A549 (cell line): ENCODE data around the gene SMIM28. TPM values are rescaled to one million over a fixed set of nuclear protein-coding genes. Genes with fewer than 3 reads are reported as not detected.

ENCODE experiments used
- ATAC-seq, 2 experiments: fragments of 200-7000 bp in 1 of 2; fragments of >200 bp in 1 of 2; cut with Nextera tagmentation in 1 of 2; cut with Tn5 transposase in 1 of 2; 3 replicates each; pipeline versions ENCODE4 v1.8.0 to v1.9.1; 2018 to 2020; ENCODE audit warnings: mild to moderate bottlenecking in 1 of 2, moderate library complexity in 1 of 2
- CTCF ChIA-PET: fragments of 300-600 bp; sonication (Branson Sonifier 250); formaldehyde crosslinking; extraction: SDS; loops from one replicate; lab custom pipeline; 2021; ENCODE audit warnings: antibody characterized with exemption, inconsistent platforms; lab: Yijun Ruan, JAX
- POLR2A ChIA-PET: fragments of 350-600 bp; formaldehyde crosslinking; extraction: SDS; loops from one replicate; lab custom pipeline; 2021; ENCODE audit warnings: antibody characterized with exemption, inconsistent platforms; lab: Yijun Ruan, JAX
- DNase-seq, 2 experiments: peaks; one replicate each; pipeline versions ENCODE4 v3.0.0 to v3.0.0-alpha.2; 2011 to 2016; ENCODE audit warnings: low read depth in 1 of 2, low spot score in 1 of 2
- FAIRE-seq: peaks from 2 replicates; lab custom pipeline; 2011; peaks lifted over from hg19 to GRCh38; lab: Jason Lieb, UNC
- H3K27ac ChIP-seq, 2 experiments: fragments of >200 bp; sonication (Bioruptor Twin); formaldehyde crosslinking; 3 replicates each; pipeline ENCODE4 v1.5.1; 2016 to 2017
- H3K4me1 ChIP-seq: fragments of >200 bp; sonication (Bioruptor Twin); formaldehyde crosslinking; 3 replicates; pipeline ENCODE4 v1.6.1; 2016
- H3K4me2 ChIP-seq: fragments of >200 bp; sonication (Bioruptor Twin); formaldehyde crosslinking; 3 replicates; pipeline ENCODE4 v1.6.1; 2016
- H3K4me3 ChIP-seq: fragments of >200 bp; sonication (Bioruptor Twin); formaldehyde crosslinking; 3 replicates; pipeline ENCODE4 v1.5.1; 2016
- H3K9me3 ChIP-seq: fragments of >200 bp; sonication (Bioruptor Twin); formaldehyde crosslinking; 3 replicates; pipeline ENCODE4 v1.6.1; 2016
- CBX2 ChIP-seq: fragments of 200-600 bp; sonication (generic); IDR thresholded peaks from 2 replicates; pipeline ENCODE4 v1.6.1; 2016; ENCODE audit warnings: low read depth, mild to moderate bottlenecking, borderline replicate concordance
- CBX8 ChIP-seq: fragments of 200-600 bp; sonication (generic); IDR thresholded peaks from 2 replicates; pipeline ENCODE4 v1.6.1; 2016
- CHD2 ChIP-seq: fragments of 150-350 bp; IDR thresholded peaks from 2 replicates; pipeline ENCODE4 v1.6.1; 2014; ENCODE audit warnings: low read length; ENCODE audit not compliant: partially characterized antibody
- CTCF ChIP-seq: fragments of >200 bp; sonication (Bioruptor Twin); formaldehyde crosslinking; IDR thresholded peaks from 3 replicates; pipeline ENCODE4 v1.5.1; 2016
- EHMT2 ChIP-seq: fragments of 200-600 bp; sonication (generic); IDR thresholded peaks from 2 replicates; pipeline ENCODE4 v1.6.1; 2016; ENCODE audit warnings: antibody characterized with exemption, low read depth, mild to moderate bottlenecking, moderate library complexity
- ELK1 ChIP-seq: fragments of 150-350 bp; IDR thresholded peaks from 2 replicates; pipeline ENCODE4 v1.6.1; 2014; ENCODE audit warnings: low read depth, mild to moderate bottlenecking, low read length
- HEYL ChIP-seq: fragments of 250-450 bp; sonication (Bioruptor Pico); IDR thresholded peaks from 2 replicates; pipeline ENCODE4 v1.8.0; 2021; ENCODE audit warnings: mild to moderate bottlenecking, moderate library complexity
- HOXA7 ChIP-seq: fragments of 250-450 bp; sonication (Bioruptor Pico); IDR thresholded peaks from 2 replicates; pipeline ENCODE4 v1.5.0; 2020; ENCODE audit warnings: mild to moderate bottlenecking, moderate library complexity
- HOXB13 ChIP-seq: fragments of 250-450 bp; sonication (Bioruptor Pico); IDR thresholded peaks from 2 replicates; pipeline ENCODE4 v1.5.0; 2020; ENCODE audit warnings: low read depth, mild to moderate bottlenecking, moderate library complexity
- HOXB5 ChIP-seq: fragments of 250-450 bp; sonication (Bioruptor Pico); IDR thresholded peaks from 2 replicates; pipeline ENCODE4 v1.5.0; 2020; ENCODE audit warnings: mild to moderate bottlenecking, moderate library complexity
- KDM5A ChIP-seq: fragments of 200-600 bp; sonication (generic); IDR thresholded peaks from 2 replicates; pipeline ENCODE4 v1.6.1; 2016; ENCODE audit warnings: antibody characterized with exemption, mild to moderate bottlenecking
- MYC ChIP-seq: IDR thresholded peaks from 2 replicates; pipeline ENCODE4 v1.6.1; 2012; ENCODE audit warnings: mild to moderate bottlenecking, inconsistent platforms, low read length, improper control_type of control experiment, borderline replicate concordance
- NFE2L2 ChIP-seq: fragments of 150-350 bp; conservative IDR thresholded peaks from 2 replicates; pipeline ENCODE4 v1.6.1; 2014; ENCODE audit warnings: low read length
- PBX3 ChIP-seq: IDR thresholded peaks from 2 replicates; pipeline ENCODE4 v1.6.1; 2012
- POLR2AphosphoS2 ChIP-seq: conservative IDR thresholded peaks from 2 replicates; pipeline ENCODE4 v1.6.1; 2012; ENCODE audit warnings: low read length, improper control_type of control experiment, inconsistent platforms
- RAD21 ChIP-seq, 2 experiments: fragments of >200 bp in 1 of 2; sonication (Bioruptor Twin) in 1 of 2; formaldehyde crosslinking in 1 of 2; IDR thresholded peaks in 1 of 2; conservative IDR thresholded peaks in 1 of 2; 2 replicates in 1 of 2; 3 replicates in 1 of 2; pipeline ENCODE4 v1.6.1; 2012 to 2018; ENCODE audit warnings: inconsistent platforms in 1 of 2
- RARB ChIP-seq: fragments of 250-450 bp; sonication (Bioruptor Pico); IDR thresholded peaks from 2 replicates; pipeline ENCODE4 v1.8.0; 2021; ENCODE audit warnings: mild to moderate bottlenecking, moderate library complexity
- TFCP2L1 ChIP-seq: fragments of 250-450 bp; sonication (Bioruptor Pico); IDR thresholded peaks from 2 replicates; pipeline ENCODE4 v1.5.0; 2021; ENCODE audit warnings: mild to moderate bottlenecking
- TP53 ChIP-seq: fragments of 250-450 bp; sonication (Bioruptor Pico); IDR thresholded peaks from 2 replicates; pipeline ENCODE4 v1.5.0; 2021; ENCODE audit warnings: mild to moderate bottlenecking, moderate library complexity
- USF2 ChIP-seq: fragments of 450-650 bp; IDR thresholded peaks from 2 replicates; pipeline ENCODE4 v1.6.1; 2014; ENCODE audit warnings: antibody characterized with exemption
- ZNF302 ChIP-seq: fragments of 250-450 bp; sonication (Bioruptor Pico); IDR thresholded peaks from 2 replicates; pipeline ENCODE4 v1.9.0; 2021; ENCODE audit warnings: inconsistent platforms, mild to moderate bottlenecking, moderate library complexity
- WGBS: methylation state at CpG from one replicate; pipeline ENCODE4 v1.1.6; 2017; ENCODE audit errors: missing lambda C conversion rate; 5-methylcytosine and 5-hydroxymethylcytosine counted together
- polyA plus RNA-seq, 4 experiments: library from polyadenylated mRNA; depleted of rRNA in 3 of 4; stranded (reverse); fragments of >200 nt; fragmentation: RNase III in 1 of 4; extraction: RNeasy Plus Mini Kit Qiagen cat#74134 plus additional on column Dnase treatment in 1 of 4; gene quantifications; 2 replicates in 3 of 4; 3 replicates in 1 of 4; pipeline ENCODE4 v1.2.3, GENCODE V29; 2011 to 2017

Gene SMIM28
- polyA plus RNA-seq, 2 of the 4 experiments (the other 2 are of a cell fraction), result not detected

GRCh38 chr6:138334963-138335362, 42.7 kb upstream of the SMIM28 start:
- TF ChIP-seq HOXB5, result no peak
- FAIRE-seq, result no peak

GRCh38 chr6:138336221-138336620, 41.5 kb upstream of the SMIM28 start:
- Histone ChIP-seq H3K27ac (no peak overlapping the region), H3K9me3 (no peaks in the 10 kb centered on the region), H3K4me2 (no peak overlapping the region), H3K4me1 (no peaks in the 10 kb centered on the region), H3K4me3 (no peak overlapping the region)
- ATAC-seq (no peak), FAIRE-seq (no peak), DNase-seq (no peak)
- 87% methylated on average over 8 of the region's 8 CpGs for WGBS
- ChIA-PET CTCF (interaction anchor here (1.0 kb wide), 1 partner anchor 48 kb away, joined by 3 read pairs; no protein-coding TSS in a partner anchor), POLR2A (no interaction called here)
- no peak for TF ChIP-seq CHD2
- peak; percentile 55; the same call in 1 of the 2 replicates for TF ChIP-seq USF2

More at GRCh38 chr6:138334963-138335362, 42.7 kb upstream of the SMIM28 start:
- WGBS, result 89% methylated on average over 1 of the region's 14 CpGs
- no peaks in the 10 kb centered on the region for H3K9me3 ChIP-seq
- DNase-seq (no peak), ATAC-seq (no peak)
- H3K27ac ChIP-seq, result no peak overlapping the region
- CTCF ChIA-PET, result interaction anchor here (1.0 kb wide), 1 partner anchor 47 kb away, joined by 3 read pairs; no protein-coding TSS in a partner anchor
- H3K4me3 ChIP-seq, result no peak overlapping the region
- H3K4me1 ChIP-seq, result no peaks in the 10 kb centered on the region
- POLR2A ChIA-PET, result no interaction called here
- H3K4me2 ChIP-seq, result no peak overlapping the region

- H3K4me1 ChIP-seq, result no peaks in the 10 kb centered on the region
- CTCF ChIA-PET, result no interaction called here
- no peak overlapping the region for H3K27ac ChIP-seq
- 89% methylated on average over 4 of the region's 4 CpGs for WGBS
- FAIRE-seq (no peak), DNase-seq (no peak), ATAC-seq (no peak)
- H3K9me3 ChIP-seq, result no peaks in the 10 kb centered on the region
- no peak overlapping the region for H3K4me3 ChIP-seq
- H3K4me2 ChIP-seq, result no peak overlapping the region
- no peak for TF ChIP-seq CBX2
- no peak for TF ChIP-seq CTCF
- TF ChIP-seq NFE2L2, result no peak
- no peak for TF ChIP-seq ELK1
- TF ChIP-seq CBX8, result no peak
- TF ChIP-seq RARB, result no peak
- TF ChIP-seq HOXB13 (CRISPR knock-in tag), result no peak
- POLR2A ChIA-PET, result no interaction called here
Observed at GRCh38 chr6:138337076-138337475, 40.6 kb upstream of the SMIM28 start.

- ChIA-PET POLR2A (no interaction called here), CTCF (no interaction called here)
- Histone ChIP-seq H3K4me1 (no peaks in the 10 kb centered on the region), H3K27ac (no peak overlapping the region), H3K4me2 (no peak overlapping the region), H3K4me3 (no peak overlapping the region), H3K9me3 (no peaks in the 10 kb centered on the region)
- 38% methylated on average over 1 of the region's 1 CpG for WGBS
- no peak for FAIRE-seq
- DNase-seq, result no peak
- no peak; a peak in 1 of 6 replicates for ATAC-seq
- TF ChIP-seq HOXA7 (CRISPR knock-in tag) (no peak), TFCP2L1 (no peak), CBX2 (no peak), HOXB5 (no peak), CTCF (no peak), RAD21 (conservative IDR thresholded peaks at IDR 0.05 in 1 of 2, IDR thresholded peaks at IDR 0.05 in 1 of 2) (no peak), TP53 (CRISPR knock-in tag) (no peak), EHMT2 (no peak), RARB (no peak), MYC (no peak), HEYL (no peak), KDM5A (no peak), ZNF302 (CRISPR knock-in tag) (no peak), PBX3 (no peak), POLR2AphosphoS2 (no peak)
Observed at GRCh38 chr6:138339024-138339423, 38.7 kb upstream of the SMIM28 start.
